ENCODE data around the gene TFF1. TPM values are rescaled to one million over a fixed set of nuclear protein-coding genes. Genes with fewer than 3 reads are reported as not detected.

The TFF1 gene
- total and polyA plus RNA-seq, 2 of the 4 experiments (the other 2 are of a cell fraction) = not detected

- Histone ChIP-seq H4K8ac (ENCODE audit: low read depth in 2 of 2, low read length in 2 of 2) (no peak overlapping the region), H3K79me1 (ENCODE audit: low read depth in 1 of 2, low read length in 2 of 2) (no peaks in the 10 kb centered on the region), H3K9me1 (ENCODE audit: insufficient read depth, low read length) (no peaks in the 10 kb centered on the region), H2AK5ac (ENCODE audit: low read depth, low read length) (no peak overlapping the region), H3K9ac (ENCODE audit: low read depth, low read length) (no peak overlapping the region), H2BK5ac (ENCODE audit: low read depth, low read length, poor library complexity, severe bottlenecking) (no peak overlapping the region), H3K56ac (ENCODE audit: extremely low read depth, insufficient read depth, low read length) (no peak overlapping the region), H2AK9ac (replicated peaks; ENCODE audit: low read depth, low read length, poor library complexity) (peak overlapping the region; percentile 50), H4K20me1 (ENCODE audit: insufficient read depth, low read length) (no peaks in the 10 kb centered on the region), H3K27ac (ENCODE audit: insufficient read depth, low read length) (no peak overlapping the region), H3K36me3 (ENCODE audit: control insufficient read depth, insufficient read depth, low read length) (no peaks in the 10 kb centered on the region), H3K23ac (ENCODE audit: low read depth, low read length) (no peak overlapping the region), H3K4ac (ENCODE audit: low read depth, low read length) (no peak overlapping the region), H3K18ac (ENCODE audit: low read depth, low read length) (no peak overlapping the region), H3K4me3 (ENCODE audit: insufficient read depth, low read depth, low read length) (no peak overlapping the region), H3K4me2 (ENCODE audit: low read depth, low read length) (no peak overlapping the region), H2BK120ac (ENCODE audit: low read depth, low read length) (no peak overlapping the region), H2BK20ac (ENCODE audit: low read depth, low read length) (no peak overlapping the region), H4K5ac (ENCODE audit: low read depth, low read length) (no peak overlapping the region), H3K4me1 (ENCODE audit: control insufficient read depth, insufficient read depth, low read length) (no peaks in the 10 kb centered on the region), H4K91ac (ENCODE audit: insufficient read depth, low read depth, low read length) (no peak overlapping the region), H2AFZ (replicated peaks; ENCODE audit: low read length, poor library complexity) (no peak overlapping the region), H2BK15ac (ENCODE audit: low read depth, low read length) (no peak overlapping the region), H3K9me3 (ENCODE audit: control insufficient read depth, insufficient read depth, low read length) (peaks cover 3% of the 10 kb centered on the region; the same call in 1 of the 2 replicates), H3K14ac (replicated peaks; ENCODE audit: low read depth, low read length) (no peak overlapping the region), H3K27me3 (ENCODE audit: control insufficient read depth, insufficient read depth, low read length) (peaks cover 21% of the 10 kb centered on the region)
- CTCF ChIA-PET = no interaction called here
- WGBS, 2 experiments (ENCODE audit: extremely low coverage in 2 of 2, insufficient read length in 1 of 2) = no CpG with 5 or more reads among the region's 6 CpGs
- no TSS peak for BruUV-seq (replicated peaks)
- ATAC-seq (ENCODE audit: low read depth) = no peak
- intact Hi-C loops (cut with micrococcal nuclease) = no loop called here
- DNase-seq = no peak
- dilution Hi-C loops (cut with HindIII; ENCODE audit: low sequenced_read_pairs, unreplicated experiment) = no loop called here
- in situ Hi-C loops (cut with MboI; ENCODE audit: low sequenced_read_pairs) = no loop called here
- POLR2A ChIA-PET (ENCODE audit: unreplicated experiment) = no interaction called here
- no peak for TF ChIP-seq RCOR1 (IDR thresholded peaks at IDR 0.05; ENCODE audit: insufficient replicate concordance, low read length)
- no peak for TF ChIP-seq RAD21 (IDR thresholded peaks at IDR 0.05; ENCODE audit: low read length)
- no peak for TF ChIP-seq USF2 (IDR thresholded peaks at IDR 0.05; ENCODE audit: low read depth, low read length)
- no peak for TF ChIP-seq NFE2L2 (IDR thresholded peaks at IDR 0.05; ENCODE audit: low read depth, low read length)
- TF ChIP-seq, protein P1, sequence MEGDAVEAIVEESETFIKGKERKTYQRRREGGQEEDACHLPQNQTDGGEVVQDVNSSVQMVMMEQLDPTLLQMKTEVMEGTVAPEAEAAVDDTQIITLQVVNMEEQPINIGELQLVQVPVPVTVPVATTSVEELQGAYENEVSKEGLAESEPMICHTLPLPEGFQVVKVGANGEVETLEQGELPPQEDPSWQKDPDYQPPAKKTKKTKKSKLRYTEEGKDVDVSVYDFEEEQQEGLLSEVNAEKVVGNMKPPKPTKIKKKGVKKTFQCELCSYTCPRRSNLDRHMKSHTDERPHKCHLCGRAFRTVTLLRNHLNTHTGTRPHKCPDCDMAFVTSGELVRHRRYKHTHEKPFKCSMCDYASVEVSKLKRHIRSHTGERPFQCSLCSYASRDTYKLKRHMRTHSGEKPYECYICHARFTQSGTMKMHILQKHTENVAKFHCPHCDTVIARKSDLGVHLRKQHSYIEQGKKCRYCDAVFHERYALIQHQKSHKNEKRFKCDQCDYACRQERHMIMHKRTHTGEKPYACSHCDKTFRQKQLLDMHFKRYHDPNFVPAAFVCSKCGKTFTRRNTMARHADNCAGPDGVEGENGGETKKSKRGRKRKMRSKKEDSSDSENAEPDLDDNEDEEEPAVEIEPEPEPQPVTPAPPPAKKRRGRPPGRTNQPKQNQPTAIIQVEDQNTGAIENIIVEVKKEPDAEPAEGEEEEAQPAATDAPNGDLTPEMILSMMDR (conservative IDR thresholded peaks at IDR 0.05; ENCODE audit: low read depth, low read length) = no peak
- TF ChIP-seq BHLHE40 (IDR thresholded peaks at IDR 0.05; ENCODE audit: low read depth, low read length) = no peak
- TF ChIP-seq RFX5 (IDR thresholded peaks at IDR 0.05; ENCODE audit: low read depth, low read length) = no peak
- no peak for TF ChIP-seq CEBPB (IDR thresholded peaks at IDR 0.05; ENCODE audit: low read depth, low read length)
- no peak for TF ChIP-seq FOS (IDR thresholded peaks at IDR 0.05; ENCODE audit: low read depth, low read length)
- TF ChIP-seq, protein P2, sequence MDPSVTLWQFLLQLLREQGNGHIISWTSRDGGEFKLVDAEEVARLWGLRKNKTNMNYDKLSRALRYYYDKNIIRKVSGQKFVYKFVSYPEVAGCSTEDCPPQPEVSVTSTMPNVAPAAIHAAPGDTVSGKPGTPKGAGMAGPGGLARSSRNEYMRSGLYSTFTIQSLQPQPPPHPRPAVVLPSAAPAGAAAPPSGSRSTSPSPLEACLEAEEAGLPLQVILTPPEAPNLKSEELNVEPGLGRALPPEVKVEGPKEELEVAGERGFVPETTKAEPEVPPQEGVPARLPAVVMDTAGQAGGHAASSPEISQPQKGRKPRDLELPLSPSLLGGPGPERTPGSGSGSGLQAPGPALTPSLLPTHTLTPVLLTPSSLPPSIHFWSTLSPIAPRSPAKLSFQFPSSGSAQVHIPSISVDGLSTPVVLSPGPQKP (IDR thresholded peaks at IDR 0.05; ENCODE audit: borderline replicate concordance, low read depth, low read length) = no peak
- no peak for TF ChIP-seq CHD1 (IDR thresholded peaks at IDR 0.05; ENCODE audit: low read depth, low read length)
- no peak for TF ChIP-seq MXI1 (IDR thresholded peaks at IDR 0.05; ENCODE audit: borderline replicate concordance, low read depth, low read length)
- no peak for TF ChIP-seq MAFK (IDR thresholded peaks at IDR 0.05; ENCODE audit: low read depth, low read length)
- TF ChIP-seq POLR2A (IDR thresholded peaks at IDR 0.05; ENCODE audit: low read depth, low read length) = no peak
- no peak for TF ChIP-seq SMC3 (IDR thresholded peaks at IDR 0.05; ENCODE audit: low read depth, low read length)
- TF ChIP-seq MAZ (IDR thresholded peaks at IDR 0.05; ENCODE audit: borderline replicate concordance, low read depth, low read length) = no peak
Measured at GRCh38 chr21:42383331-42383730, 17.0 kb upstream of the TFF1 start.
